ENCODE measurements around the gene ZNF785. TPM values are rescaled to one million over a fixed set of nuclear protein-coding genes. Genes with fewer than 3 reads are reported as not detected.

ZNF785 gene
- total and polyA plus RNA-seq, 4 donors, result 4.0 to 15.5 (median 9.7) TPM

DNA sequence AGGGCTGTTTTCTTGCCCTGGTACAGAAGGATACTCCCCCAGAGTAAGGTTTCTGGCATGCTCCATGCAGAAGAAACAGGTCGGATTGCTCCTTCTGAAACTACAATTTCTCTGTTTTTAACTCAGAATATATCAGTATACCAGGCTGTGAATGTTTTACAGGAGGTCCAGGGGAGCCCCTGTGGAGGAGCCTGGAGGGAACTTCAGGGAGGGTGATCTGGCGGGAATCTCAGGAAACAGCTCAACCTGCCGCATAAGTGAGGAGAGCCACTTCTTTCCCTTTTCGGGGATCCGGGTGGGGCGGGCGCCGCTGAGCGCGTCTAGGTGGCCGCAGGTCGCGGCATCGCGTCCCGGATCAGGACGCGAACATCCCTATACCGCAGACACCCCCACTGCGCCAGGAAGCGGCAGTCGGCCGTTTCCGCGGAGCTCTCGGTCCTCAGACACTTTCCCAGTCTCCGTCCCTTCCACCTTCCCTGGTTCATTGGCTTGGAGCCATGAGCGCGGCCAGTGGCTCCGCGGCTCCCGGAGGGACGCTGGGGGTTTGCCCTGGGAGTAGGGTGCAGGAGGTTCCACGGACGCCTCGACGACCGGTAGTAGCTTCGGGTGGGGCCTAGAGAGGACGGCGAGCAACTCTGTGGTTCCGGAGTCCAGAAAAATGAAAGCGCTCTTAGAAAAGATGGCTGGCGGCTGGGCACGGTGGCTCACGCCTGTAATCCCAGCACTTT, 24.2 kb downstream of the ZNF785 start:
- DNase-seq, result peak in 1 of 3 donors; percentile 32
- peak overlapping the region; percentile 54 for H3K4me3 ChIP-seq
- TF ChIP-seq, protein P1, sequence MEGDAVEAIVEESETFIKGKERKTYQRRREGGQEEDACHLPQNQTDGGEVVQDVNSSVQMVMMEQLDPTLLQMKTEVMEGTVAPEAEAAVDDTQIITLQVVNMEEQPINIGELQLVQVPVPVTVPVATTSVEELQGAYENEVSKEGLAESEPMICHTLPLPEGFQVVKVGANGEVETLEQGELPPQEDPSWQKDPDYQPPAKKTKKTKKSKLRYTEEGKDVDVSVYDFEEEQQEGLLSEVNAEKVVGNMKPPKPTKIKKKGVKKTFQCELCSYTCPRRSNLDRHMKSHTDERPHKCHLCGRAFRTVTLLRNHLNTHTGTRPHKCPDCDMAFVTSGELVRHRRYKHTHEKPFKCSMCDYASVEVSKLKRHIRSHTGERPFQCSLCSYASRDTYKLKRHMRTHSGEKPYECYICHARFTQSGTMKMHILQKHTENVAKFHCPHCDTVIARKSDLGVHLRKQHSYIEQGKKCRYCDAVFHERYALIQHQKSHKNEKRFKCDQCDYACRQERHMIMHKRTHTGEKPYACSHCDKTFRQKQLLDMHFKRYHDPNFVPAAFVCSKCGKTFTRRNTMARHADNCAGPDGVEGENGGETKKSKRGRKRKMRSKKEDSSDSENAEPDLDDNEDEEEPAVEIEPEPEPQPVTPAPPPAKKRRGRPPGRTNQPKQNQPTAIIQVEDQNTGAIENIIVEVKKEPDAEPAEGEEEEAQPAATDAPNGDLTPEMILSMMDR (IDR thresholded peaks at IDR 0.05; ENCODE audit: control extremely low read depth, extremely low read depth), result no peak
- H3K27ac ChIP-seq (ENCODE audit: low read depth in 1 of 2, low read length in 1 of 2), result peak overlapping the region; percentile 3 to 92
- H3K27me3 ChIP-seq (ENCODE audit: control insufficient read depth in 3 of 3, insufficient read depth in 3 of 3, low read length in 2 of 3), result no peaks in the 10 kb centered on the region
- H3K9me3 ChIP-seq (ENCODE audit: control insufficient read depth in 4 of 4, insufficient read depth in 3 of 4, low read length in 3 of 4), result no peaks in the 10 kb centered on the region
- no peak for ATAC-seq (ENCODE audit: insufficient read depth, low FRiP score)
- H3K4me1 ChIP-seq (ENCODE audit: control insufficient read depth in 5 of 5, insufficient read depth in 5 of 5, low read length in 5 of 5), result peaks cover 0 to 10% (median 0%) of the 10 kb centered on the region in 5 donors
- WGBS, 2 donors, result 11 to 13% methylated on average over 46 of the region's 46 CpGs
- H3K9ac ChIP-seq (ENCODE audit: insufficient read depth in 1 of 2, low read length in 2 of 2), result peak overlapping the region in 1 of 2 donors; percentile 62
- no peaks in the 10 kb centered on the region for H3K36me3 ChIP-seq (ENCODE audit: control insufficient read depth in 4 of 4, insufficient read depth in 4 of 4, low read length in 4 of 4)

DNA sequence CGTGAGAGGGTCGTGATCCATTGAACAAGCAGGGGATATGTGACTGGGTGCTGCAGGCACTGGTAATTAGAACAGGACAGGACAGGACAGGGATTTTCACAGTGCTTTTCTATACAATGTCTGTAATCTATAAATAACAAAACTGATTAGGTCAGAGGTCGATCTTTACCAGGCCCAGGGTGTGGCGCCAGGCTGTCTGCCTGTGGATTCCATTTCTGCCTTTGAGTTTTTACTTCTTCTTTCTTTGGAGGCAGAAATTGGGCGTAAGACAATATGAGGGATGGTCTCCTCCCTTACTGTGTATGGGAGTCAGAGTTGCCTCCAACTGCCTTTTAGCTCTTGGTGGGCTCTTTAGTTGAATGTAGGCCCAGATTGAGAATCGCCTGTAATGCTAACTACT, 25.8 kb downstream of the ZNF785 start:
- WGBS, 2 donors, result 86 to 90% methylated on average over 6 of the region's 6 CpGs
- Histone ChIP-seq H3K4me1 (ENCODE audit: control insufficient read depth in 5 of 5, insufficient read depth in 5 of 5, low read length in 5 of 5) (peaks cover 0 to 10% (median 0%) of the 10 kb centered on the region in 5 donors), H3K36me3 (ENCODE audit: control insufficient read depth in 4 of 4, insufficient read depth in 4 of 4, low read length in 4 of 4) (peaks cover 0 to 14% (median 4%) of the 10 kb centered on the region in 4 donors), H3K27me3 (ENCODE audit: control insufficient read depth in 3 of 3, insufficient read depth in 3 of 3, low read length in 2 of 3) (no peaks in the 10 kb centered on the region), H3K9ac (ENCODE audit: insufficient read depth in 1 of 2, low read length in 2 of 2) (no peak overlapping the region), H3K9me3 (ENCODE audit: control insufficient read depth in 4 of 4, insufficient read depth in 3 of 4, low read length in 3 of 4) (no peaks in the 10 kb centered on the region), H3K4me3 (no peak overlapping the region), H3K27ac (ENCODE audit: low read depth in 1 of 2, low read length in 1 of 2) (no peak overlapping the region)
- TF ChIP-seq, protein P1 (IDR thresholded peaks at IDR 0.05; ENCODE audit: control extremely low read depth, extremely low read depth), result no peak
- no peak for ATAC-seq (ENCODE audit: insufficient read depth, low FRiP score)
- DNase-seq, result no peak

DNA sequence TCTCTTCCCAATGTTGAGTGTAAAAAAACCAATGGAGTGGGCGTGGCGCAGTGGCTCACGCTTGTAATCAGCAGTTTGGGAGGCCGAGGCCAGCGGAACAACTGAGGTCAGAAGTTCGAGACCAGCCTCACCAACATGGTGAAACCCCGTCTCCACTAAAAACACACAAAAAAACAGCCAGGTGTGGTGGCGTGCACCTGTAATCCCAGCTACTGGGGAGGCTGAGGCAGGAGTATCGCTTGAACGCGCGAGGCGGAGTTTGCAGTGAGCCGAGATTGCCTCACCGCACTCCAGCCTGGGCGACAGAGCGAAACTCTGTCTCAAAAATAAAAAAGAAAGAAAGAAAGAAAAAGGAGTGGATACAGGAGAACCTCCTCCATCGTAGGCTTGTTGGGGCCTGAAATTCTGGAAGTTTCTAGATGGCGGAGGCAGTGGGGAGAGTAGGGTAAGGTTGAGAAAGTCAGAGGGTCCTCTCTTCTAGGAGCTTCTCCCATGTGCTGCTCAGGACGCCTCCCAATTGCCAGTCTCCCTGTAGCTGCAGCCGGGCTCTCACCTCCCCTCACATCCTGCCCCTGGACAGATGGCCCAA, 26.6 kb downstream of the ZNF785 start:
- H3K4me1 ChIP-seq (ENCODE audit: control insufficient read depth in 5 of 5, insufficient read depth in 5 of 5, low read length in 5 of 5), result peaks cover 0 to 10% (median 0%) of the 10 kb centered on the region in 5 donors
- no peaks in the 10 kb centered on the region for H3K27me3 ChIP-seq (ENCODE audit: control insufficient read depth in 3 of 3, insufficient read depth in 3 of 3, low read length in 2 of 3)
- WGBS, 2 donors, result 86 to 89% methylated on average over 21 of the region's 21 CpGs
- ATAC-seq (ENCODE audit: insufficient read depth, low FRiP score) (no peak), DNase-seq (no peak)
- TF ChIP-seq, protein P1 (IDR thresholded peaks at IDR 0.05; ENCODE audit: control extremely low read depth, extremely low read depth), result no peak
- peaks cover 0 to 18% (median 4%) of the 10 kb centered on the region in 4 donors for H3K36me3 ChIP-seq (ENCODE audit: control insufficient read depth in 4 of 4, insufficient read depth in 4 of 4, low read length in 4 of 4)
- H3K9me3 ChIP-seq (ENCODE audit: control insufficient read depth in 4 of 4, insufficient read depth in 3 of 4, low read length in 3 of 4), result no peaks in the 10 kb centered on the region
- peak overlapping the region in 1 of 2 donors; percentile 43 for H3K9ac ChIP-seq (ENCODE audit: insufficient read depth in 1 of 2, low read length in 2 of 2)
- H3K27ac ChIP-seq (ENCODE audit: low read depth in 1 of 2, low read length in 1 of 2), result peak overlapping the region; percentile 87 to 93
- no peak overlapping the region for H3K4me3 ChIP-seq
